Measurements from ENCODE around the gene THAP12.

The THAP12 gene

DNA sequence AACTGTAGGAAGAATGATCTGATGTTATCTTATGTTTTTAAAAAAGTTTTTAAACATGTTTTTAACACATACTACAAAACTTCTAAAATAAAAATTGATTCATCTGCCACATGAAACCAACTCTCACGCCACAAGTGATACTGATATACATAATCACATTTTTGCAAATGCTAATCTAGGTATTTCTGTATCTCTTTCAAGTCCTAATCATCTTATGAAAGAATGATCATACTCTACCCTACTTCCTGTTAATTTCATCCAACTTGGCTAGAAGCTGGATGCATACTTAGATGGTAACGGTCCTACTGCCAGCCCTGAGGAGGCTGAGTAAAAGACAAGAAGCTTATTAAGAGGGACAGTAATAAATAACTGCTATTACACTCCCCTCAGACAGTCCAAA is 19.2 kb downstream of the THAP12 start:
- Histone ChIP-seq H3K9me2 (replicated peaks; ENCODE audit: low read depth, low read length) (no peaks in the 10 kb centered on the region), H3K9ac (ENCODE audit: low read depth, low read length, poor library complexity, severe bottlenecking) (no peak overlapping the region), H3K36me3 (ENCODE audit: insufficient read depth, low read length) (peaks cover 76% of the 10 kb centered on the region), H2AFZ (ENCODE audit: low read length) (no peak overlapping the region), H3K4me2 (ENCODE audit: low read depth, low read length, poor library complexity, severe bottlenecking) (no peak overlapping the region), H3K9me3 (ENCODE audit: insufficient read depth, low read depth, low read length) (no peaks in the 10 kb centered on the region), H3K4me3 (ENCODE audit: low read length, poor library complexity, severe bottlenecking) (no peak overlapping the region), H3K79me2 (ENCODE audit: insufficient read depth, low read length) (peaks cover 47% of the 10 kb centered on the region; the same call in 1 of the 2 replicates), H3F3A (ENCODE audit: low read depth) (no peaks in the 10 kb centered on the region), H3K27me3 (ENCODE audit: insufficient read depth, low read length, poor library complexity, severe bottlenecking) (no peaks in the 10 kb centered on the region), H3K4me1 (ENCODE audit: insufficient read depth, low read length, poor library complexity, severe bottlenecking) (peaks cover 4% of the 10 kb centered on the region), H4K20me1 (ENCODE audit: insufficient read depth, low read length, poor library complexity, severe bottlenecking) (no peaks in the 10 kb centered on the region)
- TF ChIP-seq, protein P1, sequence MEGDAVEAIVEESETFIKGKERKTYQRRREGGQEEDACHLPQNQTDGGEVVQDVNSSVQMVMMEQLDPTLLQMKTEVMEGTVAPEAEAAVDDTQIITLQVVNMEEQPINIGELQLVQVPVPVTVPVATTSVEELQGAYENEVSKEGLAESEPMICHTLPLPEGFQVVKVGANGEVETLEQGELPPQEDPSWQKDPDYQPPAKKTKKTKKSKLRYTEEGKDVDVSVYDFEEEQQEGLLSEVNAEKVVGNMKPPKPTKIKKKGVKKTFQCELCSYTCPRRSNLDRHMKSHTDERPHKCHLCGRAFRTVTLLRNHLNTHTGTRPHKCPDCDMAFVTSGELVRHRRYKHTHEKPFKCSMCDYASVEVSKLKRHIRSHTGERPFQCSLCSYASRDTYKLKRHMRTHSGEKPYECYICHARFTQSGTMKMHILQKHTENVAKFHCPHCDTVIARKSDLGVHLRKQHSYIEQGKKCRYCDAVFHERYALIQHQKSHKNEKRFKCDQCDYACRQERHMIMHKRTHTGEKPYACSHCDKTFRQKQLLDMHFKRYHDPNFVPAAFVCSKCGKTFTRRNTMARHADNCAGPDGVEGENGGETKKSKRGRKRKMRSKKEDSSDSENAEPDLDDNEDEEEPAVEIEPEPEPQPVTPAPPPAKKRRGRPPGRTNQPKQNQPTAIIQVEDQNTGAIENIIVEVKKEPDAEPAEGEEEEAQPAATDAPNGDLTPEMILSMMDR (conservative IDR thresholded peaks at IDR 0.05; ENCODE audit: low read length) = no peak
- TF ChIP-seq EZH2phosphoT487 (IDR thresholded peaks at IDR 0.05; ENCODE audit: borderline replicate concordance) = no peak

DNA sequence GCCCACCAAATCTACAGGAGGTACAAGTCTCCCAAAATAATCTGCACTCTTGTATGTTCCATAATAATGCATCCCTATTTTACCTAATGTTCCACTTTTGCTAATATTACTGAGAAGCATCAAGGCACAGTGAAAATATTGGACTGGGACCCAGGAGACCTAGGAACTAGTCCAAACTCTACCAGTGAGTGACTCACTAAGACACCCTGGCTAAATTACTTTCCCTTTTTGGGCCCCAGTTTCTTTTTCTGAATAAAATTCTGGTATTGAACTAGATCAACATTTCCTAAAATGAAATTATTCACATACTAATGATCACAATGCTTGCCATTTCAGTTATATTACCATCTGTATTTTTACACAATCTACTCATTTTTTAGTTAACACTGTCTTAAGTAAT is 19.6 kb downstream of the THAP12 start:
- no peaks in the 10 kb centered on the region for H4K20me1 ChIP-seq (ENCODE audit: insufficient read depth, low read length, poor library complexity, severe bottlenecking)
- no peak overlapping the region for H3K4me3 ChIP-seq (ENCODE audit: low read length, poor library complexity, severe bottlenecking)
- TF ChIP-seq, protein P1 (conservative IDR thresholded peaks at IDR 0.05; ENCODE audit: low read length) = no peak
- TF ChIP-seq EZH2phosphoT487 (IDR thresholded peaks at IDR 0.05; ENCODE audit: borderline replicate concordance) = no peak
- H3K36me3 ChIP-seq (ENCODE audit: insufficient read depth, low read length) = peaks cover 77% of the 10 kb centered on the region
- peaks cover 4% of the 10 kb centered on the region for H3K4me1 ChIP-seq (ENCODE audit: insufficient read depth, low read length, poor library complexity, severe bottlenecking)
- H3K9me2 ChIP-seq (replicated peaks; ENCODE audit: low read depth, low read length) = no peaks in the 10 kb centered on the region
- H3K9me3 ChIP-seq (ENCODE audit: insufficient read depth, low read depth, low read length) = no peaks in the 10 kb centered on the region
- H3K79me2 ChIP-seq (ENCODE audit: insufficient read depth, low read length) = peaks cover 44% of the 10 kb centered on the region; the same call in 1 of the 2 replicates
- H2AFZ ChIP-seq (ENCODE audit: low read length) = no peak overlapping the region
- H3K4me2 ChIP-seq (ENCODE audit: low read depth, low read length, poor library complexity, severe bottlenecking) = no peak overlapping the region
- no peak overlapping the region for H3K9ac ChIP-seq (ENCODE audit: low read depth, low read length, poor library complexity, severe bottlenecking)
- no peaks in the 10 kb centered on the region for H3K27me3 ChIP-seq (ENCODE audit: insufficient read depth, low read length, poor library complexity, severe bottlenecking)
- H3F3A ChIP-seq (ENCODE audit: low read depth) = no peaks in the 10 kb centered on the region

DNA sequence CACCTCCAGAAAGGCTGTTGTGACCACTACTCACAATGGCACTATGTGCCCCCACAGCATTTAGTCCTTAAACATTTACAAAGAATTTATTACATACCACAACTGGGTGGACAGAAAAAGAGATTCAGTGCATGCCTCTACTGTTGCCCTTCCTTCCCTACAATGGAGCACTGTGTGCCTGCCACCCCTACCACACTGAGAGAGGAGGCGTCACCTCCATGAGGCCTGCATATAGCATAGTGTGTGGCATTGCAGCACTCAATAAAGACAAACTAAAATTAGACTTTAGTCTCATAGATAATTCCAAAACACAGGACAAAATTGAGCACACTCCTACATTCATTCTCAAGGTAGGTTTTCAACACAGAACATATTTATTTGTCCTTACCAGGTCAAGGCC is 25.8 kb downstream of the THAP12 start:
- no peaks in the 10 kb centered on the region for H3K9me2 ChIP-seq (replicated peaks; ENCODE audit: low read depth, low read length)
- H3K79me2 ChIP-seq (ENCODE audit: insufficient read depth, low read length) = peaks cover 9% of the 10 kb centered on the region; the same call in 1 of the 2 replicates
- no peak overlapping the region for H3K9ac ChIP-seq (ENCODE audit: low read depth, low read length, poor library complexity, severe bottlenecking)
- H3K4me1 ChIP-seq (ENCODE audit: insufficient read depth, low read length, poor library complexity, severe bottlenecking) = no peaks in the 10 kb centered on the region
- H3K4me3 ChIP-seq (ENCODE audit: low read length, poor library complexity, severe bottlenecking) = no peak overlapping the region
- no peaks in the 10 kb centered on the region for H3F3A ChIP-seq (ENCODE audit: low read depth)
- H2AFZ ChIP-seq (ENCODE audit: low read length) = no peak overlapping the region
- H4K20me1 ChIP-seq (ENCODE audit: insufficient read depth, low read length, poor library complexity, severe bottlenecking) = no peaks in the 10 kb centered on the region
- no peak for TF ChIP-seq EZH2phosphoT487 (IDR thresholded peaks at IDR 0.05; ENCODE audit: borderline replicate concordance)
- TF ChIP-seq, protein P1 (conservative IDR thresholded peaks at IDR 0.05; ENCODE audit: low read length) = no peak
- H3K9me3 ChIP-seq (ENCODE audit: insufficient read depth, low read depth, low read length) = peaks cover 3% of the 10 kb centered on the region; the same call in 1 of the 2 replicates
- H3K27me3 ChIP-seq (ENCODE audit: insufficient read depth, low read length, poor library complexity, severe bottlenecking) = no peaks in the 10 kb centered on the region
- H3K36me3 ChIP-seq (ENCODE audit: insufficient read depth, low read length) = peaks cover 74% of the 10 kb centered on the region
- no peak overlapping the region for H3K4me2 ChIP-seq (ENCODE audit: low read depth, low read length, poor library complexity, severe bottlenecking)
